NCI-H2196 treated with DMSO at 0.1 percent for 48 hours (cell line): ENCODE measurements around the gene ITPKB.

Source experiments
- DNase-seq: peaks from one replicate; lab custom pipeline; 2025; ENCODE audit not compliant: unreplicated experiment; lab: John Stamatoyannopoulos, UW

The ITPKB gene

DNA sequence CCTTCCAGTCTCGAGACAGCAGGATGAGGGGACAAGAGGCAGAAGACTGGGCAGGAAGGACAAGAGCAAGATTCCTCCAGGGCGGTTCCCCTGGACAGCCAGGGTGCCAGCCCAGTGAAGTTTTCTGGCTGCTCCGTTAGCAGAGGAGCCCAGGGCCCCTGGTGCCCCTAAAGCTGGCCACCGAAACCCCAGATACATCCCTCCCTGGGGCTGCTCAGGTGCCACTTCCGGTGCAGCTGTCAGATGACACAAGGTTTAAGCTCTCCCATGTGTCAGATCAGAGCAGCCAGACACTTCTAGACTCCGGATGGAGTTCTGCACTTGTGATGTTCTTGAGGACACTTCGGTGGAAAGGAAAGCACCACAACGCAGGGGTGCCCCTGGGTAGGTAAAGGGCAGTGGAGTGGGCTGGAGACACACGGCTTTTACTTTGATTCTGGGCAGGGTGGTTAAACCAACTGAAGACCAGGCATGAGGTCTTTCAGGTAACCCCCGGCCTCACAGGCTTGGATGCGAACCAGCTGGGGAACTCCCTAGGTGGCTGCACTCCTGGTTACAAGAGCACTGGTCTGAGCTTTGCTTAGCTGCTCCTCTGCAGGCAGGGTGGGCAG is 85.7 kb downstream of the ITPKB start:
- no peak for DNase-seq

GRCh38 chr1:226652613-226653012 is 86.5 kb downstream of the ITPKB start:
- no peak for DNase-seq

DNA sequence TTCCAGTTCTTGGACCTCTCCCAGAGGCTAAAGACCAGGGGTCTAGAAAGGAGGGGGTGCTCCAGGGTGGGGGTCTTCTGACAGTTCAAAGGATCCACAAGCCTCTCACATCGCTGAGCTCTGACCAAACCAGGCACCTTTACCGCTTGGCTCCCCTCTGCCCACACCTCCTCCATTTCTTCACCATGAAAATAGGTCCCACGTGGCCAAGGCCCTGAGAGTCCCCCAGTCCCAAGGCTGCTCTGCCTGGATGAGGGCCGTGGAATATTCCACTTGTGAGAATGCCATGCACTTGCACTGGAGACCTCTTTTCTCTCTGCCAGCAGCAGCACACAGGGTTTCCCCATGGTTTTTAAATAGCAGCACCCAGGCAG is 87.4 kb downstream of the ITPKB start:
- DNase-seq = no peak

DNA sequence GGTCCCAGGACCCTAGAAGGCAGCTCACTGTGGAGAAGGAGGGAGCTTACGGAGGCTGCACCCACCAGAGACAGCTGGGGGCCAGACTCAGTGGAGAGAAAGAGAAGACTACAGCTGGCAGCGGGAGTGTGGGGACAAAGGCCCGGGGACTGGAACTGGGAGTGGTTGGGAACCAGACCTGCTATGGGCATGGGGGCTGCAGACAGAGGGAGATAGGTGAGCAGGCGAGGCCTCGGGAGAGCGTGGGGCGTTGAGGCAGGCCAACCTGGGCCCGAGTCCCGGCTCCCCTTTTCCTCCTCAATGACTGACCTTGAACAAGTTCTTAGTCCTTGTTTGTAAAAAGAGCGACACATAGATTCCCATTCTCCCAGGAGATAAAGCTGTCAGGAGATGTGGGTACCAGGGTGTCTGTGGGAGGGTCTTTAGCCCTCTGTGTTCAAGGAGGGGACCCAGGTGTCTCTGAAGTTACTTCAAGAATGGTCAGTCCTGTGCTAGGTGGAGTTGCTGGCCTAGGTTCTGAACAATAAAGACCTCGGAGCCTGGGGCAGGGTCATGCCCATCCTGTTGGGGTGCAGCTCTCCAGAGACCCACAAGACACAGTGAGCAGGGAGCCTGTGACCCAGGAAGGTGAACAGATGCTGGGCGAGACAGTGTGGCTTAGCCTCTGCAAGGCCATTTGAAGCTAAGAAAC is 87.9 kb downstream of the ITPKB start:
- no peak for DNase-seq

DNA sequence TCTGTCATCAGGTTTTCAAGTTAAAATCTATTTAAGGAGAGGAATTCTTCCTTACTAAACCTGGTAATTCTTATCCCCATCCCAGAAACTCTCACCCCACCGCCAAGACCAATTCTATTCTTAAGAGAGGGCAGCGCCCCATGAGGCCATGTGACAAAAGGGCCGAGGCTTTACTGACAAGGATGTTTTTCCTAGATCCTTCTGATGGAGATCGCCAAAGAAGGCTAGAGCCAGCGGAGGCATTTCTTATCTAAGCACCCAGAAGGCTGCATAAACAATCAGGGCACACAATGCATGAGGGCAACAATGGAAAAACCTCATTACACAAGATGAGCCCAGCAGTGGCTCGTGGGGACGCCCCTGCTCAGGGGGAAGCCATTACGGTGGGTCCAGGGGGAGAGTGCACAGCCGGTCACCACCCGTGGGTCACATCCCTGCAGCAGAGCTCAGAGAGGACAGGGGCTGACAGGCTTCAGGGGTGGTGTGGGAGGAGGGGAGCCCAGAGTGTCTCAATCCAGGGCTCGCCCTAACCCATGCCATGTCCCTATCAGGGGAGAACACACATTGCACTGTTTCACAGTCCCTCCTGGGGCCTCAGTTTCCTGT is 88.7 kb downstream of the ITPKB start:
- DNase-seq = no peak

- no peak for DNase-seq
Observed at GRCh38 chr1:226649780-226650179, 89.3 kb downstream of the ITPKB start.

DNA sequence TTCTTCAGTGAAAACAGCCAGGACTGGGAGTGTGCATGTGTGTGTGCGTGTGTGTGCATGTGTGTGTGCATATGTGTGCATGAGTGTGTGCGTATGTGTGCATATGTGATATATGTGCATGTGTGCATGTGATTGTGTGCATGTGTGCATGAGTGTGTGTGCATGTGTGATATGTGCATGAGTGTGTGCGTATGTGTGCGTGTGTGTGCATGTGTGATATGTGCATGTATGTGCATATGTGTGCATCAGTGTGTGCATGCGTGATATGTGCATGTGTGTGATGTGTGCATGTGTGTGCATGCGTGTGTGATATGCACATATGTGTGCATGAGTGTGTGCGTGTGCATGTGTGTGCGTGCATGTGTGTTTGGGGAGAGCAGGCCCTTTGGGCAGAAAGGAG is 89.8 kb downstream of the ITPKB start:
- DNase-seq = no peak

DNA sequence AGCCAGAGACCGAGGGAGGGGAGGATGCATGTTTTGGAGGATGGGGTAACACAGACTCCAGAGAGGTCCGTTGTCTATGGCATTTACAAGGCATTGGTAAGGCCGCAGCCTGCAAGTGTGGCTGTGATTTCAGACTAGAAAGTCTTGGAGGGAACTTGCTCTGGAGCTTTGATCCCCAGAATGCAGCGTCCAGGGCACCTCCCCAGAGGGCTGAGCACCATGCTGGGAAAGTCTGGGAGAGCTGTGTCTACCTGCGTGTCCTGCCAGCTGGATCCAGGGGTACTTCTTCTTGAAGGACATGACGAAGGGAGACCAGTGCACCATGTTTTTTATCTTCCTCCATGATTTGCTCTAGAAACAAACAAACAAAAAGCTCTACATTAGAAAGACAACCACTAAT is 90.7 kb downstream of the ITPKB start:
- DNase-seq = no peak

DNA sequence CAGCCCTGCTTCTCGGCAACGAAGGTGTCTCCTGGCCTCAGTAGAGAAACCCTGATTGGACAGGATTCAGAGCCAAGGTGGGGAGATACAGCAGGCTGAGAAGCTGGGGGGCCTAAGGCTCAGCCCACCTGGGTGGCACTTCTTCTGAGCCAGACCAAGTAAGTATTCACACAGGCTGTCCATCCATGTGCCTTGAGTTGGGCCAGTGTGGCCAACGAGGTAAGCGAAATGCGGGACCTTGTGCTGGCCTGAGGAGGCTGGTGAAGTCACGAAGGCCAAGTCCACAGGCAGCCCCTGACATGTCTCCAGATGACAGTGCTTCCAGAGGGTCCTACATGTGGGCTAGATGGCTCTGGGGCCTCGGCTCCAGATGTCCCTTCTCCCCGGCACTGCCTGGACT is 91.4 kb downstream of the ITPKB start:
- no peak for DNase-seq

DNA sequence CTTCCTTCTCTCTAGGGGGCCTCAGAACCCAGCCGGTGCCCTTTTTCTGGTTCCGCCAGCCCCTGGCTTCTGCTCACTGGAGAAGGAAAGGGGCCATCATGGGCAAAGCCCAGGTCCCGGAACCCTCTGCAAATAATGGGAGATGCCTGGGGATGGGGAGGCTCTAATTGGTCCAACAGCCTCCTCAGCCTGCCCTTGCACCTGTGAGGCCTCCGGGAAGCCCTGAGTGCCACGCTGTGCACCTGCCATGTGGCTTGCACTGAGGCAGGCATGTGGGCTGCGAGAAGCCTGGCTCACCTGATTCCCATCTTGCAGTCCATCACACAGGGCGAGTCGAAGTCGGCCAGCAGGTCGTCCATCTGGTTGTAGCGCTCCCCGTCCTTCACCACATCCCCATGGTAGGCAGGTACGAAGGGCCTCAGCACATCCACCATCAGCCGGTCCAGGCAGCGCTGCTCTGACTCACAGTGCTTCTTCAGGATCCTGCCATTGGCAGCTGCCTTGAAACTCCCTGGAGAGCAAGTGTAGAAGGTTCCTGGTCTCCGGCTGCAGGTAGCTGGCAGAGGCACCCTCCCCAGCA is 92.1 kb downstream of the ITPKB start:
- no peak for DNase-seq

GRCh38 chr1:226646026-226646869 is 92.8 kb downstream of the ITPKB start:
- no peak for DNase-seq

DNA sequence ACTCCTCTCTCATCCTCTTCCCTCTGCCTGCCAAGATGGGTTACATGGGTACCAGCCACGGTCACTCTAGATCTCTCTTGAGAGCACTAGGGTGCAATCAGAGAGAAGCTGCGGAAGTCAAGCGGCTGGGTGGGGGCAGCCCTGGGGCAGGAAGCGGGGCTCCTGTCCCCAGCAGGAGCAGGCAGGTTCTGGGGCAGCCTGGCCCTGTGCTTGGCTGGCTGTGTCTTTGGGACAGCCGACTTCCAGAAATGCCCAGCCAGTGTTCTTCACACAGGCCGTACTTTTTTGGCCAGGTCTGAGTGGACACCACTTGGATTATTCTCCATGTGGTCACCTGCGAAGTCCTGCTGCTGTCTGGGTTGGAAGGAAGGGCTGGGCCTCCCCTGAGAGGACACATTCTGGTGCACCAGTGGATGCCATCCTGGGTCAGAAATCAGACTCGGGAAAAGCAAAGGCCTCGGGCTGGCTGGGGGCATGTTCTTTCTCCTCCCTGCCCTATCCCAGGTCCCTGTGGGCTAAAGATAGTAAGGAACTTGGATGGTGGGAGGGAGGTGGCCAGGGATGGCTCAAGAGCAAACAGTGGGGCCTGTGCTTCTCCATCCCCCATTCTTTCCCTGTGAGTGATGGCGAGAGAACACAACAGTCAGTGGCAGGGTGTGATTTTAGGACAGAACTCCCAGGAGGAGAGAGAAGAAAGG is 93.7 kb downstream of the ITPKB start:
- DNase-seq = no peak

DNA sequence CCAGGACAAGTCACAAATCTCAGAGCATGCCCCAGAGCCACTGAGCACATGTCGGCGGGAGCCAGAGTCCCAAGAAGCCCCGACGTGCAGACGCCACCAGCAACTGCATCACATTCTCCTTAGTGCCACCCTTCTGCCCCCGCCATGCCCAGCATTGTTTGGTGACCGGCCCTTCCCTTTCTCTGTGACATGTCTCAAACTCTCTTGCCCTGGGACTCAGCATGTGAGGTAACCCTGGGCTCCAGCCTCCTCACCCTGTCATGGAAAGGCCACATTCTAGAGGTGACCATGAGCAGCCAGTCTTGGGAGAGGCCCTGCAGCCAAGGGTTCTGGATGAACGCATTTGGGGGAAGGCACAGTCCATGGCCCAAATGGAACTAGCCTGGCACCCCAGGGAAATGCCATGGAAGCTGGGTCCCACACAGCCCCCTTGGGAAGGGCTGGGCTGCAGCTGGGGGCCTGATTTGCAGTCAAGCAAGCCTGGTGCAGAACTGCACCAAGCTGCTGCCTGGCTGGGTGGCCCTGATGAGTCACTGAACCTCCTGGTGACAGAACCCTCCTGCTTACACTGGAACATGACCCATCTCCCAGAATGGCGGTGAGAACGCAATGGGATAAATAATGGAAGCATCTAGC is 94.4 kb downstream of the ITPKB start:
- DNase-seq = no peak

DNA sequence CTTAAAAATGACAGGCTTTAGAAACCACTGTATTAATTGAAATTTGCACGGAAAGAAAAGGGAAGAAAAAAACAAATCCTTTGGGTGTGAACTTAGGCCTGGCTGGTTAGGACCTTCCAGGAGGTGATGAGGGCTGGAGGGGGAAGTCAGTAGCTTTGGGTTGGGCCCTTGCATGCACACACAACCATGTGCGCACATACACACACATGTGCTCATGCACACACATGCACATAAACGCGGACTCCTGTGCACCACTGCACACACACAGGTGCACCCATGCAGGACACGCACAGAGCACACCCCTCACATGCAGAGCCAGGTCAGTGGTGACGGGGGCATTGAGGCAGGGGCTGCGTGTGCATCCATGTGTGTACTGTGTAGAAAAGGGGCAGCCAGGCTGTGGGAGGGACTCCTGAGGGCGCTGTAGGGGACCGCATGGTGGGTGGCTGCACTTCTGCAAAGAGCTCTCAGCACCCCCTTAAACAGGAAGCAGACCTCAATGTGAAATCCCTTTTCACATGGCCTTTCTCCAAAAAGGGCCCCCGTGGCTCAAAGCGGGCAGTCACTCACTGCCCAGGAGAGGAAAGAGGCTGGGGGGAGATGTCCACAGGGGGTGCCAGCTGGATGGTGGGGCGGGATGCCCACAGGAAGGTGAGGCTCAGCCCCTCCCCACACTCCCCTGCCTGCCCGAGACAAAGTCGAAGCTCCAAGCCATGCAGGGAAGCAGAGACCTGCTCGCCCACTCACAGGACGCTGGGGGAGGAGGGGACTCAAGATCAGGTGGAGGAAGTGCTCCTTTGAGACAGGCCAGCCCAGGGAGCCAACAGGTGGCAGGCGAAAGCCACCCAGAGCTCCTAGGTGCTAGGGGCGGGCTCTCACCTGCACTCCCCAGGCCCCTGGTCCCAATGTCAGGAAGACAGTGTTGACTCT is 95.2 kb downstream of the ITPKB start:
- DNase-seq = no peak

DNA sequence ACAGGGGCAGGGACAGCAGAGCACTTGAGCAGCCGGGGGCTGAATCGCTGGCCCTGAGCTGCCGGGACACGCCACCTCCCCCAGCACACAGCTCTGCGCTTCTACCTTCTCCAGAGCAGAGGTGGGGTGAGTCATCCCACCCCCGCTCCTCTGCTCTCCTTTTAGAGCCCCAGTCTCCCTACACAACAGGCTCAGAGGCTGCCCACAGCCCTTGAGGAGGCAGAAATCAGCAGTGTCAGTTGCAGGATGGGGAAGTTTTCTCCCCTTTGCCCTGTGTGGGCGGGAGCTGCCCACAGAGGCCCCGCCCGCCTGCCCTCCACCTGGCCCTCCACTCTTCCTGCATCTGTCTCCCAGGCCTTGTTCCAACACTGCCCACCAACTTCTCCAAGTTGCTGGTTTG is 95.9 kb downstream of the ITPKB start:
- no peak for DNase-seq

GRCh38 chr1:226642421-226642820 is 96.7 kb downstream of the ITPKB start:
- DNase-seq = no peak

DNA sequence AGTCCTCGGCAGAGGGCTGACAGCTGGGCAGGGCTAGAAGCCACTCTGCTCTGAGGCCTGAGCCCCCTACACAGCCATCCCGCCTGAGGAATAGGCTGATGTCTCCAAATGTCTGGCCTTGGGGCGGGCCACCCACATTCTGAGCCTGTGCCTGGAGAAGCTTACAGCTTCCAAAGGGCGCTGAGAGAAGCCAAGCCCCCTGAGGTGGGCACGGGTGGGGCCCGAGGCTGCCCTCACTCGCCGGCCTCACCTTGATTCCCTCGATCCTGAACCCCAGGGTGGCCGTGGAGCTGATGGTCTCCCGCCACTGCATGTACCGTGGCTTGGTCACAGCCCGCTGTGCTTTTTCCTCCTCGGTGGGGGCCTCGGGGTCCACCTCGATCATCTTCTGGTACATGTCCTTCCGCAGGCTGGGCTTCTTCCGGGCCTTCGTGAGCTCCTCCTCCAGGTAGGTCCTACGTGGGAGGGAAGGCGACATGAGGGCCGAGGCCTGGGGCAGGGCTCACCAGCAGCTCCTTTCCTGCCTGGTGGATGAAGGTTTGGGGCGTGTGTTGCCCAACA is 97.3 kb downstream of the ITPKB start:
- DNase-seq = no peak

- no peak for DNase-seq
Observed at GRCh38 chr1:226640321-226641136, 98.6 kb downstream of the ITPKB start.
